GM19467 (cell line): ENCODE results near the gene GRIK4.

Experiments
- ATAC-seq: cut with Tn5 transposase; IDR thresholded peaks from one replicate; pipeline ENCODE4 v1.9.1; 2021; ENCODE audit warnings: mild to moderate bottlenecking, moderate library complexity; ENCODE audit not compliant: unreplicated experiment

Gene GRIK4

DNA sequence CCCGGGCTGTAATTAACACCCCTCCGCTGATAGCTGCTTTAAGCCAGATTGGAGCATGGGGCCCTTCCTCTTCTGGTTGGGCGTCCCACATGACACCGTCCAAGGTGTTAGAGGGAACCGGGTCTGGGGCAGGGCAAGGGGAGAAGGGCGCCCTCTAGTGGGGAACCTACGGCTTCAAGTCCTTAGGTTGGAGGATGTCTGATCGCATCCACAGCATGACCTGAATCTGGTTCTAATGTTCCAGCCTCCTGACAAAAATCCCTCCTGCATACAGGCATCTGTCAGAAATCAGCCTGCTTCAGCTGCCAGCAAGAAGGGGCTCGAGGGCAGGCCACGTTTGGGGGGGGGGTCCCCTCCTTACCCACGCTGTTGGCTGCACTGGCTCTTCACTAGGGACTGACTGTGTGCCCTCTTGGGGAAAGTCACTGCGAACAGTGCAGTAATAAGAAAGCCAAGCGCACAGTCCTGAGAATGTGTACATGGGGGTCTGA, 418.2 kb downstream of the GRIK4 start:
- no peak for ATAC-seq

DNA sequence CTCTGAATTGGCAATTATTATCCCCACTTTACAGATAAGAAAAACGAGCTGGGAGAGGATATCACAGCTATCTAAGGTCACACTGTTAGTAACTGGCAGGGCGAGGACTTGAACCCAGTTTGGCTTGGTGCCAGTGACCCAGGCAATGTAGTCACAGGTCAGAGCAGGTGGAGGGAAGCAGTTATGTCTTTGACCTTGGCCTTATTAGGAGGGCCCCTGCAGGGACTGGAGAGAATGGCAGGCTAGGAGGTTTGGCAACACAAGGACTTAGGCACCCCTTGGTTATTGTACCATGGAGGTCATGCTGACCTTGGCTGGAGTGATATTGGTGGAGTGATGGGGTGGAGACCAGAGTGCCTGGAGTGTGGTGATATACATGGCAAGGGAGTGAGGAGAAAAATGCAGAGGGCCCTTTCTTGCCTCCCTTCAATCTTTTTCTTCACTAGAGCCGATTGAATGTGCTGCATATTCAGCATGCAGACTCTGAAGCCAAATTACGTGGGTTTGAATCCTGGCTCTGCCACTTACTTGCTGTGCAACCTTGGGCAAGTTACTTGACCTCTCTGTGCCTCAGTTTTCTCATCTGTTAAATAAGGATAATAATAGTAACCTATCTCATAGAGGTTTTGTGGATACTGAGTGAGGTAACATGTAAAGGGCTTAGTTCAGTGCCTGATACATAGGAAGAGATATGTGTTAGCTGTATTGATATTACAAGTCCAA, 419.7 kb downstream of the GRIK4 start:
- ATAC-seq: no peak

DNA sequence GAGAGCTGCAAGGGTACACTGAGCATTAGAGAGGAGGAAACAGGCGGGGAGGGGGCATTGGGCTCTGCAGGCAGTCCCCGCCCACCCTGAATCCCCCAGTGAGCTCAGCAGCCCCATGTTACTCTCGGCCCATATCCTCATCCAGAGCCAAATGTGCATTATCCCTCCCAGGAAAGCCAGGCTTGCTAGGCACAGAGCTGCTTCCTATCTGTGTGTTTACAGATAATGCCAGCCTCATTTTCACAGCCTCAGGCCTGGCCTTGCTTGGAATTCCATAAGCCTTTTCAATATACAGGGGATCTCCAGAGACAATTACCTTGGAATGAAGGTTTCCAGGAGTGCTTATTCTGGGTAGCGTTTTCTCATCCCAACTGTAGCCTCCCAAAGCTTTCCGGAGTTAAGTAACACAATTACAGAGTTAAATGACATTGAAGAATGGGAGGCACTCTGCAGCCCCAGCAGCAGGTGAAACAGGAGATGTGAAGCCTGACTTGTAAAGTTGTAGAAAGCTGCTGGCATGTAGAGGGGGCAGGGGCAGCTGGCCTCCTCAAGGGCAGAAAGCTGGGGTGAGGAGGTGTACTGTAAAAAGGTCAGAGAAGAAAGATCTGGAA, 420.9 kb downstream of the GRIK4 start:
- ATAC-seq: no peak

DNA sequence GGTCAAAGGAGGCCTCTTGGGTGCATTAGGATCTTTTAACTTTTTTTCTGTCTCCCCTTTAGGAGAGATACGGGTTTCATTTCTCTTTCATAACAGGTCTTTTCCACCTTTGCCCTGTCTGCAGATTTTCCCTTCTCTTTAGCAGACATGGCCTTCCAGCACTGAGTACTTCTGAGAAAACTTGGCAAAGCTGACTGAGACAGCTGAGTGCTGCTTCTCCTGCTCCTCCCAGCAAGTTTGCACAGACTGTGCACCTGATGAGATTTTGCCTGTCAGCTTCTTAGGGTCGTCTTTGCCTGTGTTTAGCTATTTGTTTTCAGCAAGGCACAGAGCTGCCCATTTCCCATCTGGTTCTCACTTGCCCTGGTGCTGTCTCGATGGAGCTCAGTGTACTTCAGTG, 424.8 kb downstream of the GRIK4 start:
- no peak for ATAC-seq

DNA sequence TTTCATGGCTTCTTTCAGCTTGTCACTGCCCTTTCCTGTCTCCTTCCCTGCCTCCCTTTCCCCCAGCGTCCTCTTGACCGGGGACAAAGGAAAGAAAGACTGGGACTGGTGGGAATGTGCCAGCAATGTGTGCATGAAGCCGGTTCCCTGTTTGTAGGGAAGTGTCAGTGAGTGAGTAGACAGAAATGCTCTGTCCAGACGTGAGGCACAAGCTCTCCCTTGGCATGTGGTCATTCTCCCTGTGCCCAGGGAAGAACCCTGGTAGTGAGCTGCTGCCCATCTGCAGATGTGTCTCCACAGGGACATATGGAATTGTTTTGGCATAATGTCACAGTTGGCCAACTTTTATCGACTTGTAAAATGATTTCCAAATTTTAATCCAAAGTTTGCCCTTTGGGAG, 426.0 kb downstream of the GRIK4 start:
- no peak for ATAC-seq

DNA sequence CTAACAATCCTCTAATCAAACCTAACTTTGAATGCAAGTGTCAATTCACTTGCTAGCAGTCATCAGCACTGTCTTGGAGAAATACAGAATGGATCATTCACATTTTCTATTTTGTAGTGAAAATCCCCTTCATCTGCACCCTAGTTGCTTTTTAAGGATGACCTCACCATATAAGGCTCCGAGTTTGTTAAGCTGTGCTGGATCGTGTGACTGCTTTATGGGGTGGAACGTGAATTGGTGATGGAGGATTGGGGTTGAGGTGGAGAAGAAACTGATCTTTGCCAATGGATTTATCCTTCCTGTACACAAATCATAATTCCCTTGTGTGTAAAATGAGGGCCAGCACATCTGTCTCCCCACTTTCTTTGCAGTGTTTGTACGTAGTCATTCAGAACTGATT, 426.7 kb downstream of the GRIK4 start:
- no peak for ATAC-seq

DNA sequence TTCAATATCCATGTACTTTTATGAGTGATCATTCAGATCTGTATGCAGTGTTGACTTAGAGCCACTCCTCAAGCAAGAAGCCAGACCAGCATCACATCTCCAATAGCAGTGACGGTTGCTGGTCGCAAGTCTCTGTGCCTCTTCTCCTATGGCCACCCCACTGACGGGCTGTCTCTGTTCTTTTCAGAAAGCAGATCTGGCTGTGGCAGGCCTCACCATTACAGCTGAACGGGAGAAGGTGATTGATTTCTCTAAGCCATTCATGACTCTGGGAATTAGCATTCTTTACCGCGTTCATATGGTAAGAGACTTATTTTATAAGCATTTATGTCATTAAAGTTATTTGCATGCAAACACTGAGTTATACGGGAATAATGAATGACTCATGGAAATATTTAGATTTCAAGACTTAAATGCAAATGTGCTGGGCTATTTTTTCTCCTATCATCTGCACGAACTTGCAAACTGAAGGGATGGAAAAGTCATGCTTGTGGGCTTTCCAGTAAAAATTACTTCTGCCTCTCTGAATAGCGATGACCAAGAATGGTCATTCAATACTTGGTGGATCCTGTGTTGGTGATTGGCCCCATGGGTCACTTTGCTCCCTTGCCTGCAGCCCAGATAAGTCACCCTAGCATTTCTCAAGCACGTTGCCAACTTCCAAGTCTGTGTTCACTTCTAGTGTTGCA, 428.8 kb downstream of the GRIK4 start:
- no peak for ATAC-seq

DNA sequence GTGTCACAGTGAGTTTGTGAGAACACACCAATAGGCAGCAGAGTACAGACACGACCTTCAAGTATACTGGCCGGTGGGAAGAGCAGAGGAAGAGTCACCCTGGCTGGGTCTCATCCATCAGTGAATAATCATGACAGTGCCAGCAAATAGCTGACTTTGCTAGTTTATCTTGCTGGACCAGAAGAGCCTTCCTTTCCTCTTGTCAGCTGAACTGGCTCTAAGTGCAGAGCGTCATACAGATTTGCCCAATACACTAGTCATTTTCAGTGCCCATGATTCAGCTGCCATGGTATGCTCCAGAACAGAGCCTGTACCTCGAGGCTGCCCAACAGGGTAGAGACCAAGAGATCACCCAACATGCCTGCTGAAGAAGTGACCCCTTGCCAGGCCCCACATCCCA, 429.5 kb downstream of the GRIK4 start:
- no peak for ATAC-seq

DNA sequence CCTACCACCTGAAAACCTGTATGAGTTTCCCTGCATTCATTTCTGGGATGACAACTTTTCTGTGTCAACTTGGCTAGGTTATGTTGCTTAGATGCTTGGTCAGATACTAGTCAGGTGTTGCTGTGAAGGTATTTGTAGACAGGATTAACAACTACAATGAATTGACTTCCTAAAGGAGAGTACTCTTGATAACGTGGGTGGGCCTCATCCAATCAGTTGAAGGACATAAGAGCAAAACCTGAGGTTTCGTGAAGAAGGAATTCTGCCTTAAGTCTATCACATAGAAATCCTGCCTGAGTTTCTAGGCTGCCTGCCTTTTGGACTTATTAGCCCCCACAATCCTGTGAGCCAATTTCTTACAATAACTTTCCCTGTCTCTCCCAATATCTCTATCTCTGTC, 431.2 kb downstream of the GRIK4 start:
- no peak for ATAC-seq

DNA sequence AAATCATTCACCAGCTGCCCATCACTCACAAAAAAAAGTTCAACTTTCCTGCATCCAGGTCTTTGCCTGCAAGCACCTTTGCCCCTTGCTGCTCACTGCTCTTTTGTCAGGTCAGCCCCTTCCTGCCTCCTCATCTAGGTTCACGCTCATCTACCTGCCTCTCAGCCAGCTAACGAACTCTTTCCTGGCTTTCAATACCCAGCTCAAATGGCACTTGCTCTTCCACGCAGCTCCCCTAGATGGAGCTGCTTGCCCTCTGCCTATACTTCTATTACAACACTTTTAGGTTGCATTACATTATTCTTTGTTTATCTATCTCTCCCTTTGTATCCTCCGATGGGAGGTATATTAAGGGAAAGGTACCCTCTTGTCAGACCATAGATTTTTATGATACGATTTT, 433.5 kb downstream of the GRIK4 start:
- no peak for ATAC-seq

DNA sequence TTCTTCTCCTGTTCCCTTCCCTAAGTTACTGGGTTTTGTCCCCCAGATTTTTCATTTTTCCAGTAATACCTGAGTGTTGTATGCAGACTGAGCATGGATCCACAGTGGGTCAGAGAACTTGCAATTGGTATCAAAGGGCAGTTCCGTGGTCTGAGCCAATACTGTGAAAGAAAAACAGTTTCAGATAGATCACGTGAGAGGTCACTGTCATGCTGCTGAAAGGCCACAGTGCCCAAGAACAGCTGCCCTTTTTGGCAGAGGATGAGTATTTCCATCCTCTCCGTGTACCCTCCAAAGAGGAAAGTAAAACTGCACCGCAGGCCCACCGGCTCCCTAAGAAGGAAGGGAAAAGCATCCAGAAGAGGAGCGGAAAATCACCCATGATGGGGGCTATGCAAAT, 439.3 kb downstream of the GRIK4 start:
- ATAC-seq: no peak

DNA sequence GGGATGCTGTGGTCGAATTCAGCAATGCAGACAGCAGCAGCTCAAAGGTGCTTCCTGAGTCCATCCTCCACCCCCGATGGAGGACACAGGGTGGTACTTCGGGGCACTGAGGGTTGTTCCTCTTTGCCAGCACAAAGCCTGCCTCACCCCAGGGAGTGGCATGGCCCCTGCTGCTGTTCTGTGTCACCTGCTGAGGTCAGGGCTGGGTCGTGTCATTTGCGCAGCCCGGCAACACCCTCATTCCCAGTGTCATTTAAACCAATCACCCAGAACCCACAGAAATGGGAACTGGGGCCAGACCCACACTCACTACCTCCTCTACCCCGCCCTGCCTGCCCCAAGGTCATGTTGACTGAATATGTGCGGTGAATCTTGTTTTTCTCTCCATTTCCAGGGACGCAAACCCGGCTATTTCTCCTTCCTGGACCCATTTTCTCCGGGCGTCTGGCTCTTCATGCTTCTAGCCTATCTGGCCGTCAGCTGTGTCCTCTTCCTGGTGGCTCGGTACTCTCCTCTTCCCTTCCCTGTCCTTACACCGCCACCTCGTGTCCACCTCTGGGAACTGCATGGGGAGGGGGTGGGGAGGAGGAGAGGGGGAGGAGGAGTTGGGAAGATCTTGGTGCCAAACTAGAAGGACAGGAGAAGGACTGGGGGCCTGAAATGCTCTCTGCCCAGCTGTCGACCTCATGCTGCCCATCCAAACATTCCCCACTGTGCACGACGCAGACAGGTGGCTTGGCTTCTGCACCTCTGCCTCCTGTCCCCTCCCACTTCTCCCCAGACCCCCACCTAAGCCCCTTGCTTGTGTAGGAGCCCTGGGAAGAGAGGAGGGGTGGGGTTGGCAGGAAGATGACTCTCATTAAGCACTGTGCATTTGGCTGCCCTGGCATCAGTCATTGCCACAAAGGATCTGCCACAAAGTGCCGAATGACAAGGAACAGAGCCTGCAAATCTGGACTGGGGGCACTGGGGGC, 441.2 kb downstream of the GRIK4 start:
- no peak for ATAC-seq

DNA sequence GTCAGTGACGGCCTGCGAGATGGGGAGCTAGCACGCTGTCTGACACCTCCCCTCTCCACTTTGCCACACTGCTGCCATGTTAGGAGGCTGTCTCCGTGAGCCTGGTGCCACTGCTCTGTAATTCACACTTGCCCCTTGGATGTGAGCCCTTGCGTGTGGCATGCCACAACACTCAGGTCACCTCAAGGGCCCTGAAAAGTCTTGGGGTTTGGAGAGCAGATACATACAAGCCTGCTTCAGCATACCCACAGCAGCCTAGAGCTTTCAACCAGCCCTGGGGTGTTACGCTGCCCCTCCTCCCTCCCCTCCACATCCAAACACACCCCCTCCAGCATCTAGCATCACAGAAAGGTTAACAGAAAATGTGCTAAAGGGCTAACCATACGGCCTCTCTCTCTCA, 442.8 kb downstream of the GRIK4 start:
- no peak for ATAC-seq

DNA sequence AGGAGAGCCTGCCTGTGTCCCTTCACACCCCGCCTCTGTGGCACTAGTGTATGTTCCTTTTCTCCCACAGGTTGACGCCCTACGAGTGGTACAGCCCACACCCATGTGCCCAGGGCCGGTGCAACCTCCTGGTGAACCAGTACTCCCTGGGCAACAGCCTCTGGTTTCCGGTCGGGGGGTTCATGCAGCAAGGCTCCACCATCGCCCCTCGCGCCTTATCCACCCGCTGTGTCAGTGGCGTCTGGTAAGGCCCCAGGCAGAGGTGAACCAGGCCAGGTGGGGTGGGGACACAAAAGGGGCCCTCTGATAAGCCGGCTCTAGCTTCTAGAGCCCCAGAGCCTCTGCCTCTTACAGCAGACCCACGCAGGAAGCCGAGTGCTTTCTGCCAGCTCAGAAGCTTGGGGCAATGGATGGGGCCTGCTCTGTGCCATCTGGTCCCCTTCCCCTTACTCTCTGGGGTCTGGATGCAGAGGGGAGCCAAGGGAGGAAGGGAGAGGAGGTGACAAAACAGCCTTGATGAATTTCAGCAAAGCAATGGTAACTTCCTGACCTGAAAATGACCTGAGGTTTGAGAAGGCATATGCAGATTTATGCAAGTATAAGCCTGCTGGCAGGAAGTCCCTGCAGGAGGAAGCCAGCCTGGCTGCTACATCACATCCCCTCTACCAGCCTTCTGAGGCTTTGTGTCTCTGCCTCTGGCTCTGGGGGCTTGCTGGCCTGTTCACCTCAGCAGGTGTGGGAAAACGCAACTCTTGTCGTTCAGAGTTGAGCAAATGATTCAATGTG, 445.4 kb downstream of the GRIK4 start:
- ATAC-seq: no peak

DNA sequence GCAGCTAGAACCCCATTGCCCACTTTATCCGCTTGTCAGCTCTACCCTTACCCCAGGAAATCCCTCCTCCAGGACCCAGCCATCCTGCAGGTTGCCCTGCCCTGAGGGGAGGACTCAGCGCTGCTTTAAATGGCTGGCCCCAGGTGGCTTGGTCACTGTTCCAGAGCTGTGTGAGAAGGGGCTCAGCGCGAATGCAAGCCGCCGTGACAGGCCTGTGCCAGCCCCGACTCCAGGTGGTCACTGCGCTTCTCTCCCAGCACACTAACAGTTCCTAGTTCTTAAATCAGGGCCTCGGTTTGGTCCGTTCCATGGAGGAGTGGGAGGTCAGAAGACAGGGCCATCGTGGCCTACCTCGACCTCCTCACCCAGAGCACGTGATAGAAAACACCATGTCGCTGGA, 446.6 kb downstream of the GRIK4 start:
- ATAC-seq: no peak

DNA sequence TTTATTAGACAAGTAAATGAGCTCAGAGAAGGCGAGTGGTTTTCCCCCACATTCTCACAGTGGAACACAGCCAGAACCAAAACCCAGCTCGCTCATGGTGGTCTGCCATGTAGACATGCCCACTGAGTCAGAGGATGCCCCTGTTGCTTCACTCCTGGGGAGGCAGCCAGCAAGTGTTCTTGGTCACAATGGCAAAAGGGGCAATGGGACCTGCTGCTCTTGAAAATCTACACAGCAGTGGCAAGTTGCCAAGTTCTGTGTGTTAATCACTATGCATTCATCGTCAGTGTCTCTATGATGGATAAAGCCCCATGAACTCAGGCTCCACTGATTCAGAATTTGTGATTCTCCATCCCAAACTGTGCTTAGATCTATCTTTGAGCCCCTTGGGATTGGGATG, 447.6 kb downstream of the GRIK4 start:
- no peak for ATAC-seq

DNA sequence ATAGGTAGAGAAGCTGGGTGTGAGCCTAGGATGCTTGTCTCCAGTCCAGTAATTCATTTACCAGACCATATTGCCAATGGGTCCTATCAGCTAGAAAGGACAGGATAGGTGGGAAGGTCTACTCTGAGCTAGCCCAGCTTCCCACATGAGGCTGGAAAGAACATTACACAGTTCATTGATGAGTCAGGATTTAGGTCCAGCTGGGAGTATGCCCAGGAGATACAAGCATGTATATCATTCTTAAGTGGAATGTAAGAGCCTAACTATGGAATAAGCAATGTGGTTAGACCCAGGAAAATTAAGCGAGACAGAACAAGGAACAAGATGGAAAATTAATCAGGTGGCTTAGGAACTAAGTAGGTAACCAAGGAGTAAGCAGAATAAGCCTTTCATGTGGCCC, 453.3 kb downstream of the GRIK4 start:
- no peak for ATAC-seq

DNA sequence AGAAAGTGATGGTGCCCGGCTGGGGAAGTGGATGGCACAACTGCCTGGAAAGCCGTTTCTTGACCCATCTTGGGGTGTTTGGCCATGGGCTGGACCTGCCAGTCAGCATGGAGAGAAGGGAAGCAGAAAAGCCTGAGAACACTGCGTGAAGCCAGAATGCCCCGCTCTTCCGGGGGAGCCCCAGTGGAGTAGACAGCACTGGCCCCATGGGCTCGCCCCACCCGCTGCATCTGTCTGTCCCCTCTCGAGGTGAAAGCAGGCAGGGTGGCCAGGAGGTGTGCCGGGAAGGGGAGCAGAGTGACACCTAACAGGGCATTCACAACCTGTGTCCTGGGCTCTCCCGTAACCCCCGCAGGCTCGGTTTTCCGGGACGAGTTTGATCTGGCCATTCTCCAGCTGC, 455.3 kb downstream of the GRIK4 start:
- ATAC-seq: no peak

DNA sequence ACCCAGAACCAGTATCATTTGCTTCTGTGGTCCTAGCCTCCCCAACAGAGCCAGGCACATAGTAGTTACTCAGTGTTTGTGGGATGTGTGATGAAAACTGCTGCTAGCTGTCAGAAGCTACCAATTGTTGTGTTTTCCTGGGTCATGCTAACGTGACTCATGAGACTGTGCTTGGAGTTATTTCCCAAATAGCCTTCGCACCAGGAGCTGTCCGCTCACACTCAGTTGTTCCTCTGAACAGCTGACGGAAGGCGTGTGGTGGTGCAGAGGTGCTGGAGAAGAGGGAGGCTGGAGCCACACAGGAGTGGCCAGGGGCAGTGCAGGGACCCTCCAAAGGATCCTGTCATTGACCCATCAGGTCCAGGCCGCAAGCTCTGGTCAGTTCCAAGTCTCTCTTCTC, 458.4 kb downstream of the GRIK4 start:
- no peak for ATAC-seq

DNA sequence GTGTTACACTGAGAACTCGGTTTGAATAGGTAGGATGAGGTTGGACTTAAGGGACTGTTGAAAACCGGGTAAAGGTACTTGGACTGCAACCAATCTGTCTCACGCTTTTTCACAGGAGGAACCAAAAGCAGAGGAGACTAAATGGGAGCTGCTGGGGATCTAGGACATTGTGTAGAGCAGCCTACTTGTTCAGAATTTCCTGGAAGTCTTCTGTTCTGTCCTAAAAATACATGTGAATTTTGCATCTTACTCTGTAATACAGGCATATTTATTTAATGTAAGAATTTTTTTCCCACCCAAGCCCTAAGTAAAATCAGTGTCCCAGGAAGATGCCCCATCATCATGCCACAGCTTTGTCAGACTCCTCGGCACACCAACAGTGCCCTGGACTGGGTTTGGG, 460.3 kb downstream of the GRIK4 start:
- ATAC-seq: no peak
